NB4 (cell line): ENCODE results near the gene EAF1.

ENCODE experiments used
- CTCF ChIP-seq: IDR thresholded peaks from one replicate; pipeline ENCODE4 v1.5.1; 2012; ENCODE audit warnings: low read depth, low read length
- POLR2A ChIP-seq: IDR thresholded peaks from 2 replicates; pipeline ENCODE4 v1.6.1; 2011; ENCODE audit warnings: mild to moderate bottlenecking; ENCODE audit not compliant: insufficient read length; ENCODE audit errors: extremely low read depth

DNA sequence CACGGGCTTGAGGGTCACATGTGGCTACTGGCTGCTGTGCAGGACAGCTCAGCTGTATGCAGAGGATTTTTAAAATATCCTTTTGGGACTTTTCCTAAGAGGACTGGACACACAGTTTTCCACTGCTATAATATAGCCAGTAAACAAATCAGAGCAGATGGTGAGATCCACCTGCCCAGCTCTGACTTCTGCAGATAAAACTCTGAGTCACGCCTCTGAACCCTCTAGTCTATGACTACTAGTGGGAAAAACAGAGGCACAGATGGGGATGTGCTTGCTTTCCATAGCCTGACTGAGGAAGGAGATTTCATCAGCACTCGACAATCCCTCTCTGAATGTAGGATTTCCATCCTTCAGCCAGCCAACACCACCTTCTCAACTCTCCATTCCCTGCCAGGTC lies 49.0 kb downstream of the EAF1 start:
- TF ChIP-seq CTCF (no peak), POLR2A (no peak)
